ENCODE measurements around the gene BTBD9. TPM values are rescaled to one million over a fixed set of nuclear protein-coding genes. Genes with fewer than 3 reads are reported as not detected.

The BTBD9 gene
- total and polyA plus RNA-seq, 2 of the 13 experiments (the other 11 are each of a cell fraction or from before 2014, with no cell fraction given) = 1.2 to 3.0 TPM

GRCh38 chr6:38415231-38416005, 224.3 kb downstream of the BTBD9 start:
- Histone ChIP-seq H2AFZ (ENCODE audit: low read length) (no peak overlapping the region), H4K20me1 (ENCODE audit: insufficient read depth, low read length) (no peaks in the 10 kb centered on the region), H3K4me2 (ENCODE audit: low read depth, low read length) (no peak overlapping the region), H3K9ac (ENCODE audit: insufficient read depth, low read depth, low read length) (no peak overlapping the region), H3K9me3 (ENCODE audit: low read length) (no peaks in the 10 kb centered on the region), H3K79me2 (ENCODE audit: insufficient read depth, low read length) (no peaks in the 10 kb centered on the region), H3K4me3 (replicated peaks in 1 of 3; ENCODE audit: insufficient read depth in 1 of 3, low read depth in 2 of 3, low read length in 3 of 3) (no peak overlapping the region), H3K36me3 (replicated peaks in 1 of 2; ENCODE audit: control insufficient read depth in 1 of 2, insufficient read depth in 2 of 2, low read length in 2 of 2) (no peaks in the 10 kb centered on the region), H3K4me1 (ENCODE audit: insufficient read depth, low read length) (0 out of 2 replicates have a peak, but pooled peaks cover 5% of the 10 kb centered on the region), H3K27ac (ENCODE audit: extremely low read length, insufficient read depth, low read length) (no peak overlapping the region), H3K27me3 (ENCODE audit: control insufficient read depth in 1 of 2, insufficient read depth in 2 of 2, low read length in 2 of 2) (no peaks in the 10 kb centered on the region)
- DNase-seq (ENCODE audit: low spot score) (no peak), FAIRE-seq (no peak), ATAC-seq (no peak)
- ChIA-PET CTCF (ENCODE audit: low intra/inter-chr PET ratio, low total read pairs) (no interaction called here), POLR2A (no interaction called here)
- BruUV-seq (replicated peaks) = no TSS peak
- in situ Hi-C loops (cut with HindIII; ENCODE audit: extremely low pct_ligation_motif_present, low pct_unique_long_range_greater_than_20kb) (no loop called here), intact Hi-C loops (cut with micrococcal nuclease; ENCODE audit: unreplicated experiment) (no loop called here)
- no peak for TF ChIP-seq SMYD3 (CRISPR knock-in tag; IDR thresholded peaks at IDR 0.05)
- no peak for TF ChIP-seq TFE3 (CRISPR knock-in tag; IDR thresholded peaks at IDR 0.05)
- no peak for TF ChIP-seq FLYWCH1 (CRISPR knock-in tag; IDR thresholded peaks at IDR 0.05)
- TF ChIP-seq ZBTB25 (CRISPR knock-in tag; IDR thresholded peaks at IDR 0.05) = no peak
- TF ChIP-seq MAFK (conservative IDR thresholded peaks at IDR 0.05 in 1 of 2, IDR thresholded peaks at IDR 0.05 in 1 of 2; ENCODE audit: low read length in 2 of 2) = no peak
- no peak for TF ChIP-seq HES4 (CRISPR knock-in tag; IDR thresholded peaks at IDR 0.05; ENCODE audit: borderline replicate concordance)
- no peak for TF ChIP-seq AHR (CRISPR knock-in tag; IDR thresholded peaks at IDR 0.05)
- TF ChIP-seq KDM1A (CRISPR knock-in tag; IDR thresholded peaks at IDR 0.05) = no peak
- TF ChIP-seq ZNF430 (CRISPR knock-in tag; IDR thresholded peaks at IDR 0.05) = no peak
- TF ChIP-seq ZBTB39 (CRISPR knock-in tag; IDR thresholded peaks at IDR 0.05) = no peak
- TF ChIP-seq ERF (CRISPR knock-in tag; IDR thresholded peaks at IDR 0.05) = no peak
- no peak for TF ChIP-seq MTF1 (CRISPR knock-in tag; IDR thresholded peaks at IDR 0.05)
- TF ChIP-seq SRSF9 (IDR thresholded peaks at IDR 0.05; ENCODE audit: borderline replicate concordance, insufficient read depth, low read depth, low read length, poor library complexity, severe bottlenecking) = no peak
- no peak for TF ChIP-seq ZNF383 (CRISPR knock-in tag; IDR thresholded peaks at IDR 0.05; ENCODE audit: borderline replicate concordance)
- no peak for TF ChIP-seq FUBP1 (CRISPR knock-in tag; IDR thresholded peaks at IDR 0.05; ENCODE audit: borderline replicate concordance)
- 37% methylated on average over 5 of the region's 5 CpGs for WGBS (ENCODE audit: low lambda C conversion rate)
